GM19395 (cell line): ENCODE results near the gene TSEN34.
"Not testable (repeated sequence)": the region's sequence is repeated elsewhere in the genome, so short reads cannot be mapped to it uniquely, and the experiment has no call there.

Experiments
- ATAC-seq: cut with Tn5 transposase; IDR thresholded peaks from one replicate; pipeline ENCODE4 v1.9.1; 2021; ENCODE audit warnings: mild to moderate bottlenecking, moderate library complexity; ENCODE audit not compliant: unreplicated experiment

Gene TSEN34

DNA sequence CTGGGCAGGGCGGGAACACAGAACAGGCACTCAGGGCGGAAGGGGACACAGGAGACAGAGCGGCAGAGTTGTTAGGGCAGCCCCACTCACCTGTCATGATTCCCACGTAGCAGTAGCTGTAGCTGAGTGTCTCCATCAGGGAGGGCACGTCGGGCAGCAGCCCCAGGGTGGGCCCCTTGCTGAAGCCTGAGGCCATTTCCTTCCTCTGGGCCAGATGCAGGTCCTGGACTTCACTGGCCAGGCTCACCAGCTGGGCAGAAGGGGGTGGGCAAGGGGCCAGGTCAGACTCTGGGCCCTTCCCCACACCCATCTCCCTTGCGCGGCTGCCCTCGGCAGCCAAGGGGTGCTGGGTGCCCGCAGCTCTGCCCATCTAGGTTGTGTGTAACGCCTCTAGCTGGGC, 7.7 kb upstream of the TSEN34 start:
- no peak for ATAC-seq

DNA sequence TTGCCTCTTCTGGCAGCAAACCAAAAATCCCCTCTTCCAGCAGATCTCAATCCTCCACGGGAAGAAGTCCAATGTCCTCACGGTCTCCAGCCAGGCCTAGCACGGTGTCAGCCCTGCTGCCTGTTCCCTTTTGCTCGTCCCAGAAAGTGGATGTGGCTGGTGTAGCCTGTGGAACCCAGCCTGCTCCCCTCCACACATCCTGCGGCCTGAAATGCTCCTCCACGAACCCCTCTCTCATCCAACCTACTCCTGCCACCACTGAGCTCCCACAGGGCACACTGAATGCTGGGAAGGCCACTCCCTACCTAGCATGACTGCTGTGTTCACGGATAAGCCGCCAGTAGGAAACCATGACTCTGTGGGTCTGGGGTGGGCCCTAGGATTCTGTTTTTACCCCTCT, 4.8 kb upstream of the TSEN34 start:
- ATAC-seq: no peak

DNA sequence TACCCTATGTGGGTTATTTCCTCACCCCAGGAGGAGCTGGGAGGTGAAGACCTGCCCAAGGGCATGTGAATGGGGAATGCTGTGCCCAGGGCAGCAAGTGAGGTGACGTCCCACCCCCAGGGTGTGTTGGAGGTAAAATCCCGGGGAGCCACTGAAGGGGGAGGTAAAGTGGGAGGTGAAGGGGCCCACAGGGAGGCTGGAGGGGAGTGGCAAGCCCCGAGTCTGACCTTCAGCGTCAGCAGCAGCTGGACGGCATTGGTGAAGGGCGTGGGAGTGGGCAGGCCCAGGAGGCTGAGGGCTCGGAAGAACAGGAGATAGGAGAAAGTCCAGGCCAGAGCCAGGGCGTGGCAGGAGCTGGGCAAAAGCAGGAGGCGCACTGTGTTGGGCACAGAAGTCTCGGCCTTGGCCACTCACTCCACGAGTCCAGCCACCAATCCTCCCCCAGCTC, 4.2 kb upstream of the TSEN34 start:
- ATAC-seq: no peak

- ATAC-seq: no peak
Observed at GRCh38 chr19:54188215-54188871, 2.8 kb upstream of the TSEN34 start.

- ATAC-seq: peak; percentile 19
Observed at GRCh38 chr19:54189145-54189734, 1.9 kb upstream of the TSEN34 start, which contains the start of gene MBOAT7. MBOAT7 (minus strand) TSS chr19:54189580; CDS start chr19:54188508, 1,072 bp downstream.

DNA sequence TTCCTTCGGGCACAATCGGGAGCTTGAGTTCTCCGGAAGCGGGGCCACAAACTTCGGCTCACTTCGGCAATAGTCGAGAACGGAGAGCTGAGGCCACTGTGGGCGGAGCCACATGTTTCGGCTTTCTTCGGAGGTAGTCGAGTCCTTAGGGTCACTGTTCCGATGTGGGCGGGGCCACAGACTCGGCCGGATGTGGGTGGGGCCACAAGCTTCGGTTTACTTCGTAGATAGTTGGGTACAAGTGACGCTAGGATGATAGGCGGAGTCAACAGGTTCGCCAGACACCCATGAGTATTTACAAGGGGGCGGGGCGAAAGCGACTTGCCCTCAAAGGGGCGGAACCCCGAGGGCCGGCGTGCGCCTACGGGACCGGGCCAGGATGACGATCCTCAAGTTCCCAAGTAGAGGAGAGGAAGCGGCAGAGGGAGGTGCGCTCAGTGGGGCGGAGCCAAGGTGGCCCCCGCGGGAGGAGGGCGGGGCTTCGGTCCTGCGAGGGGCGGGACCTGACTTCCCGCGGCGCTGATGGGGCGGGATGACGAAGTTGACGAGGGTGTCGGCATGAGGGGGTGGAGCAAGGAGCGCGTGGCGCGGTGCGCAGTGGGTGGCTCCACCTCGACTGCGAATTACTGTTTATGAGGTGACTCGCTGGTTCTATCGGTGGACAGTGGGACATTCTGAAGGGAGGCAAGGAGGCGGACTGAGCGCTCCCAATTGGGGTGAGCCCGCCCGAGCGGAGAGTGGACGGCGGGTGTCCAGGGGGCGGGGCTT, 1.2 kb upstream of the TSEN34 start:
- peak; percentile 57 for ATAC-seq

GRCh38 chr19:54190503-54191010, 551 bp upstream of the TSEN34 start:
- ATAC-seq: peak; percentile 53

DNA sequence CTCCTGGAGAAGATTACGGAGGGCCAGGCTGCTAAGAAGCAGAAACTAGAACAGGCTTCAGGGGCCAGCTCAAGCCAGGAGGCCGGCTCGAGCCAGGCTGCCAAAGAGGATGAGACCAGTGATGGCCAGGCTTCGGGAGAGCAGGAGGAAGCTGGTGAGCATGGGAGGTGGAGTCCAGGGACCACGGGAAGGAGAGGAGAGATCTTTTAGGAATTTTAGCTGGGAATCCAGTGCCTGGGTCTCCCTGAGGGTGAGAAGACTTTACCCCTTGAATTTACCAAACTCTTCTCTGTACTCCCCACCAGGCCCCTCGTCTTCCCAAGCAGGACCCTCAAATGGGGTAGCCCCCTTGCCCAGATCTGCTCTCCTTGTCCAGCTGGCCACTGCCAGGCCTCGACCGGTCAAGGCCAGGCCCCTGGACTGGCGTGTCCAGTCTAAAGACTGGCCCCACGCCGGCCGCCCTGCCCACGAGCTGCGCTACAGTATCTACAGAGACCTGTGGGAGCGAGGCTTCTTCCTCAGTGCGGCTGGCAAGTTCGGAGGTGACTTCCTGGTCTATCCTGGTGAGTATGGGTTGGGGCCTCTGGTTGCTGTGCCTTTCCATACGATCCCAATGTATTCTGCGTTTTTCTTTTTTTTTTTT, 824 bp downstream of the TSEN34 start:
- no peak for ATAC-seq

DNA sequence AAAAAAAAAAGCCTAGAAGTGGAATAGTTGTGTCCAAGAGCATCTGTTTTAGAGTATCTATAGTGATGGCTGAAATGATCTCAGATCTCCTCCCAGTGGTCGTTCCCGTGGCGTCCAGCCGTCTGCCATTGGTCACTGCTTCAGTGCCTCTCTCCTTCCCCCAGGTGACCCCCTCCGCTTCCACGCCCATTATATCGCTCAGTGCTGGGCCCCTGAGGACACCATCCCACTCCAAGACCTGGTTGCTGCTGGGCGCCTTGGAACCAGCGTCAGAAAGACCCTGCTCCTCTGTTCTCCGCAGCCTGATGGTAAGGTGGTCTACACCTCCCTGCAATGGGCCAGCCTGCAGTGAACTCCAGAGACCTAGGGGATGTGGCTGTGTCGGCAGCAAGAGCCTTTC, 1.9 kb downstream of the TSEN34 start:
- ATAC-seq: no peak

- not testable (repeated sequence) for ATAC-seq
Observed at GRCh38 chr19:54194463-54194862, 3.4 kb downstream of the TSEN34 start.

DNA sequence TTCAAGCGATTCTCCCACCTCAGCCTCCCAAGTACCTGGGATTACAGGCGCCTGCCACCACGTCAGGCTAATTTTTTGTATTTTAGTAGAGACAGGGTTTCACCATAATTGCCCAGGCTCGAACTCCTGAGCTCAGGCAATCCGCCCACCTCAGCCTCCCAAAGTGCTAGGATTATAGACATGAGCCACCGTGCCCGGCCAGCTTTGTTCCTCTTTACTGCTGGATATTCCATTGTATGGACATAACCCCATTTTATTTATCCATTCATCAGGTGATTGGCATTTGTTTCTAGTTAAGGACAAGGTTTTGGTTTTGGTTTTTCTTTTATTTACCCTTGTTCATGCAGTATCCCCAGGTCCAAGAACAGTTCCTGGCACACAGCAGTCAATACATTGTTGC, 5.4 kb downstream of the TSEN34 start:
- no peak for ATAC-seq

DNA sequence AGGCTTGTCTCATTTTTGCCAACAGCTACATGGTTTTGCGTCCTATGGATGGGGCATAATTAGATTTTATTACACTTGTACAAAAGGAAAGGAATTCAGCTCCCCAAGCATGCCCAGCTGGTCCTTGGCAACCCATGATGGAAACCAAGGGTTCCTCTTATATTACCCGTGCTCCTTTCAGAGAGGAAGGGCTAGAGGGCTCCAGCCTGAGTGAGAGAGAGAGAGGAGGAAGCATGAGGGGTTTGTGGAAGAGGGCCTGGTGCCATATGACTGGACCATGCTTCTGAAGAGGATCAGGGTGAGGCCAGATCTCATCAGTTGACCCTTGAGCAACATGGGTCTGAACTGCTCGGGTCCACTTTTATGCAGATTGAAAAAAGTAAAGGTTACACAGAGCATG, 6.0 kb downstream of the TSEN34 start:
- no peak for ATAC-seq

- ATAC-seq: no peak
Observed at GRCh38 chr19:54199401-54199800, 8.3 kb downstream of the TSEN34 start.

- ATAC-seq: no peak
Observed at GRCh38 chr19:54201172-54201701, 10.1 kb downstream of the TSEN34 start.

DNA sequence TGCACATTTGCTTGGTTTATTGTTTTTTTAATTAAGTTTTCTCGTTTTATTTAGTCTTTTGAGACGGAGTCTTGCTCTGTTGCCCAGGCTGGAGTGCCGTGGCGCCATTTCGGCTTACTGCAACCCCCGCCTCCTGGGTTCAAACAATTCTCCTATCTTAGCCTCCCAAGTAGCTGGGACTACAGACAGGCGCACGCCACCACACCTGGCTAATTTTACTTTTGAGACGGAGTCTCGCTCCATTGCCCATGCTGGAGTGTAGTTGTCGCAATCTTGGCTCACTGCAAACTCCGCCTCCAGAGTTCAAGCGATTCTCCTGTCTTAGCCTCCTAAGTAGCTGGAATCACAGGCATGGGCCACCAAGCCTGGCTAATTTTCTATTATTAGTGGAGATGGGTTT, 10.9 kb downstream of the TSEN34 start:
- no peak for ATAC-seq

- no peak for ATAC-seq
Observed at GRCh38 chr19:54203151-54203611, 12.1 kb downstream of the TSEN34 start.

DNA sequence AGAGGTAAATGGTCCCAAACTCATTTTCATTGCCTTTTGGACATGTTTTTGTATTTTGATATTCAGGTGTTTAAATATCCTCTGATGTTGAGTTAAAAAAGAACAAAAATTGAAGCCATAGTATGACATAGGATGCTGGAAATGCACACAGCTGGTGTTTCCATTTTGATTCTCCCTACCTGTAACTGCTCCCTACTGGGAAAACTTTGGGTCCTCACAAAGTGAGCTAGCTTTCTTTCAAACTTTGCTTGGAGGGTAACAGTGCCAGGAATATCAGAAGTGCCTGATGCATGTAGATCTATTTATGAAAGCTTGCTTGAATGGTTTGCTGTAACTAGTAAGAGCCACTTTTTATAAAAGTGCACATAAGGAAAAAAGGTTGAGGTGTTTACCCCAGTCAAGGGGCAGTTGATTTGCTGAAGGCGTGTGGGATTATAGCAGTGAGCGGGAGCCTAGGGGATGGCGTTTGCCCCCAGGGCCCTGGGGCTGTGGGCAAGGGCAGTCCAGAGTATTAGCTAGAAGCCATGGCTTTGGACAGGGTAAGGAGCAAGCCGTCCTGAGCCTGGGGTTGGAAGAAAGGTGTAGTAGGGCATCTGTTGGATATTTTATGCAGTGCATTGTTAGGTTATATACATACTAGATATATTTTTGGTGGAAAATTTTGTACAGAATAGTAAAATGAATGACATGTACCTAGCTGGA, 13.8 kb downstream of the TSEN34 start:
- no peak for ATAC-seq

- no peak for ATAC-seq
Observed at GRCh38 chr19:54206030-54206830, 15.1 kb downstream of the TSEN34 start.

DNA sequence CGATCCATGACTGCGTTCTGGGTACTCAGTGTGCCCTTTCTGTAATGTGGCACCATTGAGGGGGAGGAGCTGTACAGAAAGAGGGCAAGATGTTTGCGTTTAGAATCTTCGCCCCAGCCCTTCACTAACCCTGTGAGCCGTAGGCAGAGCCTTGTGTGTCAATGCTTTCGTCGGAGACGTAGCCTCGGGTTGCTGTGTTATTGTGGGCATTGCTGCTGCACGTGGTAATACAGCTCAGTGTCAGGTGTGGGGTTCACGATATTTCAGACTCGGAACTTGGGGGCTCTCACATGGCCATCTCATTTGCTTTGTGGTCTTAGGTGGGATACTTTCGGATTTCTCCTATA, 15.7 kb downstream of the TSEN34 start:
- ATAC-seq: no peak

- ATAC-seq: not testable (repeated sequence)
Observed at GRCh38 chr19:54207193-54207592, 16.1 kb downstream of the TSEN34 start.
